Measurements from ENCODE around the gene CMIP.

Gene CMIP

GRCh38 chr16:81488687-81489411, 44.2 kb downstream of the CMIP start:
- peaks cover 100% of the 10 kb centered on the region for H3K79me2 ChIP-seq (ENCODE audit: insufficient read depth, low read length)
- no peak for ATAC-seq (ENCODE audit: insufficient read depth, low read depth)

GRCh38 chr16:81489547-81490267, 45.1 kb downstream of the CMIP start:
- Histone ChIP-seq H3K9ac (ENCODE audit: low read depth, low read length) (no peak overlapping the region), H3K4me3 (ENCODE audit: low read depth in 1 of 2, low read length in 2 of 2) (no peak overlapping the region), H3K27me3 (ENCODE audit: insufficient read depth, low read length, poor library complexity) (no peaks in the 10 kb centered on the region), H3K9me3 (ENCODE audit: insufficient read depth, low read length, severe bottlenecking) (no peaks in the 10 kb centered on the region), H3K27ac (ENCODE audit: low read length) (peak overlapping the region; percentile 26; the same call in 1 of the 2 replicates), H3K4me2 (ENCODE audit: insufficient read depth, low read length) (no peak overlapping the region), H2AFZ (ENCODE audit: low read depth, low read length) (no peak overlapping the region), H3K36me3 (ENCODE audit: insufficient read depth, low read length) (peaks cover 24% of the 10 kb centered on the region), H3K4me1 (ENCODE audit: insufficient read depth, low read length) (no peaks in the 10 kb centered on the region), H4K20me1 (ENCODE audit: insufficient read depth, low read length) (peaks cover 95% of the 10 kb centered on the region), H3K79me2 (ENCODE audit: insufficient read depth, low read length) (peaks cover 99% of the 10 kb centered on the region)
- DNase-seq = no peak
- no peak for TF ChIP-seq EZH2 (IDR thresholded peaks at IDR 0.05; ENCODE audit: borderline replicate concordance, low read depth, low read length, severe bottlenecking)
- TF ChIP-seq CTCF (IDR thresholded peaks at IDR 0.05; ENCODE audit: borderline replicate concordance, extremely low read depth, low read length, poor library complexity, severe bottlenecking) = no peak
- ATAC-seq (ENCODE audit: insufficient read depth, low read depth) = no peak

More at GRCh38 chr16:81488687-81489411, 44.2 kb downstream of the CMIP start:
- H3K9ac ChIP-seq (ENCODE audit: low read depth, low read length) = no peak overlapping the region
- H3K9me3 ChIP-seq (ENCODE audit: insufficient read depth, low read length, severe bottlenecking) = no peaks in the 10 kb centered on the region
- no peak overlapping the region for H3K4me3 ChIP-seq (ENCODE audit: low read depth in 1 of 2, low read length in 2 of 2)
- 0 out of 2 replicates have a peak overlapping the region, but pooled peaks have one; percentile 6 for H3K27ac ChIP-seq (ENCODE audit: low read length)
- no peaks in the 10 kb centered on the region for H3K4me1 ChIP-seq (ENCODE audit: insufficient read depth, low read length)
- H3K36me3 ChIP-seq (ENCODE audit: insufficient read depth, low read length) = peaks cover 22% of the 10 kb centered on the region
- H2AFZ ChIP-seq (ENCODE audit: low read depth, low read length) = no peak overlapping the region
- no peak for TF ChIP-seq EZH2 (IDR thresholded peaks at IDR 0.05; ENCODE audit: borderline replicate concordance, low read depth, low read length, severe bottlenecking)
- no peak for TF ChIP-seq CTCF (IDR thresholded peaks at IDR 0.05; ENCODE audit: borderline replicate concordance, extremely low read depth, low read length, poor library complexity, severe bottlenecking)
- H3K4me2 ChIP-seq (ENCODE audit: insufficient read depth, low read length) = no peak overlapping the region
- DNase-seq = no peak
- peaks cover 95% of the 10 kb centered on the region for H4K20me1 ChIP-seq (ENCODE audit: insufficient read depth, low read length)
- H3K27me3 ChIP-seq (ENCODE audit: insufficient read depth, low read length, poor library complexity) = no peaks in the 10 kb centered on the region

GRCh38 chr16:81491541-81492188, 47.1 kb downstream of the CMIP start:
- H3K27ac ChIP-seq (ENCODE audit: low read length) = no peak overlapping the region
- no peak overlapping the region for H3K4me2 ChIP-seq (ENCODE audit: insufficient read depth, low read length)
- H4K20me1 ChIP-seq (ENCODE audit: insufficient read depth, low read length) = peaks cover 92% of the 10 kb centered on the region

More at GRCh38 chr16:81491541-81492188, 47.1 kb downstream of the CMIP start:
- H2AFZ ChIP-seq (ENCODE audit: low read depth, low read length) = no peak overlapping the region
- ATAC-seq (ENCODE audit: insufficient read depth, low read depth) (no peak), DNase-seq (no peak)
- H3K9ac ChIP-seq (ENCODE audit: low read depth, low read length) = no peak overlapping the region
- no peaks in the 10 kb centered on the region for H3K4me1 ChIP-seq (ENCODE audit: insufficient read depth, low read length)
- no peak for TF ChIP-seq CTCF (IDR thresholded peaks at IDR 0.05; ENCODE audit: borderline replicate concordance, extremely low read depth, low read length, poor library complexity, severe bottlenecking)
- H3K27me3 ChIP-seq (ENCODE audit: insufficient read depth, low read length, poor library complexity) = no peaks in the 10 kb centered on the region
- H3K4me3 ChIP-seq (ENCODE audit: low read depth in 1 of 2, low read length in 2 of 2) = no peak overlapping the region
- peaks cover 99% of the 10 kb centered on the region for H3K79me2 ChIP-seq (ENCODE audit: insufficient read depth, low read length)
- no peaks in the 10 kb centered on the region for H3K9me3 ChIP-seq (ENCODE audit: insufficient read depth, low read length, severe bottlenecking)
- H3K36me3 ChIP-seq (ENCODE audit: insufficient read depth, low read length) = peaks cover 22% of the 10 kb centered on the region
